ENCODE measurements around the gene PCDH12.
"Not testable (repeated sequence)": the region's sequence is repeated elsewhere in the genome, so short reads cannot be mapped to it uniquely, and the experiment has no call there.

Gene PCDH12

DNA sequence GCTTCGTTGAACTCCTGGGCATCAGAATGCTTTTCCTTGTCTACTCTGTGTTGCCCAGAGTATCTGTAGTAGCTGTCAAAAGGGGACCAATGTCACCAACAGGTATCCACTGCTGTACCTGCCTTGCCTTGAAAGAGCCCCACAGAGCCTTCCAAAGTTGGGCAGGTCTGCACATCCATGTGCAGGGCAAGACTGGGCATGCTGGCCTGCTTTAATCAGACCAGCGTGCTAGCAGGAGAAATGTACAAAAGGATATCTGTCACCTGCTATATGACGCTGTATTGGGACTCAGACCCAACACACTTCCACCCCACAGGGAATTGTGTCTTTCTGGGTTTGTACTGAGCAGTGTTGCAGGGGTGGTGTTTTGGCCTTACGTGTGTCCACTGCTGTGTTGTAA lies 22.5 kb downstream of the PCDH12 start:
- DNase-seq, result no peak

DNA sequence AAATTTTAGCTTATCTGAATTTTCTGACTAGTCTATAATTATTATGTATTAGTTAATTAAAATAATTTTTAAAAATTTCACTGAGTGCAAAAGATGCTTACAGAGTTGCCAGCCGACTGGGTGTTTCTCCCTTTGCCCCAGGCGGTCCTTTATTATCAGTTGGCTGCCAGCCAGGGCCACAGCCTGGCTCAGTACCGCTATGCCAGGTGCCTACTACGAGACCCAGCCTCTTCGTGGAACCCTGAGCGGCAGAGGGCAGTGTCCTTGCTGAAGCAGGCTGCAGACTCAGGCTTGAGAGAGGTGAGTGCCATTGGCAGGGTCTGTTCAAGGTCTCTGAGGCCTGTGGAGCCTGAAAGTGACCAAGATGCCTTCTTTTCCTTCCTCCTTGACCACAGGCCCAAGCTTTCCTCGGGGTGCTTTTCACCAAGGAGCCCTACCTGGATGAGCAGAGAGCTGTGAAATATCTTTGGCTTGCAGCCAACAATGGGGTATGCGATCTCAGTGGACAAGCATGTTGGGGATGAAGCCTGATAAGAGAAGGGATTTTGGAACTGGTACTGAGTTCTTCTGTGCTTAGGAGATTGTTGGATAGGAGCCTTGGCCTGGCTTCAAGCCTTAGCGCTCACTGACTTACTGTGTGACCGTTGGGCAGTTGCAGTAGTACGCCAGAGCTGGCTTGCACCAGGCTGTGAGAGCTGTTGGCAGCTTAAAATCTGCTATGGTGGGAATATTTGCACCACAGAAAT lies 23.7 kb downstream of the PCDH12 start:
- DNase-seq, result no peak

DNA sequence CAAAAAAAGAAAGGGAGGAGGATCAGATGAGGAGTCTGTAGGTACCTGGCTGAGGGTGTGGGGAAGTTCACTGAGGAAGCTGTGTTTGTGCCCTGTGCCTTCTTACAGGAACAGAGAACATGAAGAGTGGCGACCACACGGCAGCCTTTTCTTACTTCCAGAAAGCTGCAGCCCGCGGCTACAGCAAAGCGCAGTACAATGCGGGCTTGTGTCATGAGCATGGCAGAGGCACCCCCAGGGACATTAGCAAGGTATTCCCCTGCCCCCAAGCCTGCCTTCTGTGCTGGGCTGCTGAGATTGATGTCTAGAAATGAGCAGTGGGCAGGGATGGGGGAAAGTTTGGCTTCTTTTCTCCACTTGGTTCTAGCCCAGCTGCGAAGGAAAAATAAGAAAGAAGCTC lies 24.9 kb downstream of the PCDH12 start:
- DNase-seq, result no peak

DNA sequence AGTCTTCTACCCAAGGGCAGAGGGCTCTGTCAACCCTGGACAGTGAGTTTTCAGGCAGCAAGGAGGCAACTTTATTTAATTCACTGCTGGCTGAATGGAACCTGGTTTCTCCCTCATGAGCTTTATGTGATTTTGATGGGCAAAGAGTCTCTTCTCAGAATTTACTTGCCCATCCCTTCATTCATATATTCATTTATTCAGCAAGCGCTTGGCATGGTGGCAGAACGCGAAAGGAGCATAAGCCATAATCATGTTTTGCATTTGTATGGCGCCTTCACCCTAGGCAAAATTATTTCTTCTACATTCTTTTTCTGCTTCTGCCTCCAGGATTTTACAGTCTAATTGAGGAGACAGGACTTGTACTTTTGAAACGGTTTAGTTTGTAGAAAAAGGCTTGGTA lies 26.3 kb downstream of the PCDH12 start:
- DNase-seq, result no peak

DNA sequence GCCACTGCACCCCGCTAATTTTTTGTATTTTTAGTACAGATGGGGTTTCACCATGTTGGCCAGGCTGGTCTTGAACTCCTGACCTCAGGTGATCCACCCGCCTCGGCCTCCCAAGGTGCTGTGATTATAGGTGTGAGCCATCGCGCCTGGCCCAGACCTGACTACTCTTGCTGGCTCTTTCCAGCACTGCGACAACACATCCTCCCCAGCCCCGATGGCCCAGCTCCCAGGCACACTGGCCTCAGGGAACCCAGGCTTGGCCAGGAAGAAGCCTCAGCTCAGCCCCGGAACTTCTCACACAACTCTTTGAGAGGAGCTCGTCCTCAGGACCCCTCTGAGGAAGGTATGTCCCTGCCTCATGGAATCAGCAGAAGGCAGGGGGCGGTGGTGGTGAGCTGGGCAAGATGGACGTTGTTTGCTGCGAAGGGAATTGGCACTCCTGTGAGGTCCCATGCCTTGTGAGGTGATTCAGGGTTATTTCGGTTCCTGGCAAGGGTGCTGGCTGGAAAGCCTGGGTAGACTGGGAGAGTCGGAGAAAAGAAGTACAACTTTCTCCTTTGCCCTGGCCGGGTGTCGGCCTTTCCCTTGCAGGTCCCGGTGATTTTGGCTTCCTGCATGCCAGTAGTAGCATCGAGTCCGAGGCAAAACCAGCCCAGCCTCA lies 28.5 kb downstream of the PCDH12 start:
- DNase-seq, result no peak

DNA sequence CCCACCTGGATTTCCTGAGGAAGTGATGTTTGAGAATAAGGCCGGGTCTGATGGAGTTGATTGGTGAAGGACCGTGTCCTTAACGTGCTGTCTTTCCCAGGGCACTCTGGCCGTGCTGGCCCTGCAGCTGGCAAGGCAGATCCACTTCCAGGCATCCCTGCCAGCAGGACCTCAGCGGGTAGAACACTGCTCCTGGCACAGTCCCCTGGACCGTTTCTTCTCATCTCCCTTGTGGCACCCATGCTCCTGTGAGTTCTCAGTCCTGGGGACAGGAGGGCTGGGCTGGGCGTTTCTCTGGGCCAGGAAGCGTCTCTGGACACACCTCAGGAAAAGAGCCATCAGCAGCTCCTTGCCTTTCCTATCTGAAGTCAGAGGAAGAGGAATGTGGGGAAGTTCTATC lies 30.0 kb downstream of the PCDH12 start:
- DNase-seq, result no peak

DNA sequence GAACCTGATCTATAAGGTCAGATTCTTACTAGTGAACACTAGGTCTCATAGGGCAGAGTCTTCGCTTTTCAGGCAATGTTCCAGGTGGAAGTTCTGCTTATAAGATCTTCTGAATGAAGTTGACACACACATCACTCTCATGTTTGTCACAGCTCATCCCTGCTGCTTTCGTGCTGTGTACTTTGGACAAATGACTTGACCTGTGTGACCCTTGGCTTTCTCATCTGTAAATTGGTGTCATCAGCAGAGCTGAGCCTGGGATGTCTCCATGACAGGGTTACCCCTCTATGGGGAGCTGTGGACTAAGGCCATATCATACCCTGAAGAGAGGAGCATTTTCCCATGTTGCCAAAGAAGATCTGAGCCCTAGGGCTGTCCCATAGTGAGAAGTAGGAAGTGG lies 31.6 kb downstream of the PCDH12 start:
- no peak for DNase-seq

DNA sequence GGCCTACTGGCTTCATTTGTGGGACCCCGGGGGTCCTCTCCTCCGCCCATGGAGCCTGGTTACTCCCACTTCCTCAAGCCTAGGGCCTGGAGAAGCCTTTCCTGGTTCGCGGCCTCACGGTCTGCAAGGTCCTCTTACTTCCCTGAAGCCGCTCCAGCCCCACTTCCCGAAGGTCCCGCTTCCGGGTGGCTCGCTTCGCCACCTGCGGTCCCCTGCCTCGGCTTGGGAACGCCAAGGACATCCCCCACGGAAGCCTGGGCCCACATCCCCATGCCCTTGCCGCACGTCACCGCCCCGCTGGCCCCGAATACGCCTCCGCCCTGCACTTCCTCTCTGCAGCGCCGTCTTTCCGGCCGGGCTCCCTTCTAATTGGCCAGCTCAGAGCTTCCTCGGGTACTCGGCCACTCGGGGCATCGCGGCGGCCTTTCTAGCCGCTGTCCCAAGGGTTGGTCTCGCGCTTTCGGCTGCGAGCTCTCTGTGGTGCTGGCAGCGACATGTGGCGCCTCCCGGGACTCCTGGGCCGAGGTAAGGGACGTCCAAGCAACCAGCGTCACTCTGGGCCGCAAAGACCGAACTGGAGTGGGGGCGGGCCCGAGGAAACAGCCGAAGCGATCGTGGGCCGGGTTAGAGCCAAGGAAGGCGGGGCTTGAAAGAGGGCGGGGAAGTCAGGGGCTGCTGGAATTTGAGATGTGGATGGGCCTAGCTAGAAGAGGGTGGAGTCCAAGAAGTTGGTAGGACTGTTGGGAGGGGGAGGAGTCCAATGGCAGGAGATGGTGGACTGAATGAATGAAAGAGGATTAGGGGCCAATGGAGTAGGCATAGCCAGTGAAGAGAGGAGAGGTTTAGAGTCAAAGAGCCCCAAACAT lies 34.3 kb downstream of the PCDH12 start, which contains the start of gene DELE1:
DELE1 (plus strand) TSS at position 424 of the 866 bp plus-strand sequence; CDS start at position 495, 71 bp downstream.
- DNase-seq, result peak; percentile 87

DNA sequence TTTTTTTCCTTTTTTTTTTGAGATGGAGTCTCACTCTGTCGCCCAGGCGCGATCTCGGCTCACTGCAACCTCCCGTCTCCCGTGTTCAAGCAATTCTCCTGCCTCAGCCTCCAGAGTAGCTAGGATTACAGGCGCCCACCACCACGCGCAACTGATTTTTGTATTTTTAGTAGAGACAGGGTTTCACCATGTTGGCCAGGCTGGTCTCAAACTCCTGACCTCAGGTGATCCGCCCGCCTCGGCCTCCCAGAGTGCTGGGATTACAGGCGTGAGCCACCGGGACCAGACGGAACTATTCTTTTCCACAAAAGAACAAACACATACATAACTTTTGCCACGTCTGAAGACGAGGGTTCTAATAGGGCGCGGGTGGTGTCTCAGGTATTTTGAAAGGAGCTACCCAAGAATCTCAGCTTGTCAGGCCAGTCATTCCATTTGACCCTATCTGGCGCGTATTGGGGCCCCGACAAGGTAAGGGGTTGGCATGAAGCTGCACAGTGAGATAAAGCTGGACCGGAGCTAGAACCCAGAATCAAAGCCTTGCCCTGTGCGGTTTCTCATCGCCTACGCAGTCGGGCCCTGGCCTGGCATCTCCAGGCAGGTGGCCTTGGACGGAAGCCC lies 35.1 kb downstream of the PCDH12 start:
- DNase-seq, result not testable (repeated sequence)

DNA sequence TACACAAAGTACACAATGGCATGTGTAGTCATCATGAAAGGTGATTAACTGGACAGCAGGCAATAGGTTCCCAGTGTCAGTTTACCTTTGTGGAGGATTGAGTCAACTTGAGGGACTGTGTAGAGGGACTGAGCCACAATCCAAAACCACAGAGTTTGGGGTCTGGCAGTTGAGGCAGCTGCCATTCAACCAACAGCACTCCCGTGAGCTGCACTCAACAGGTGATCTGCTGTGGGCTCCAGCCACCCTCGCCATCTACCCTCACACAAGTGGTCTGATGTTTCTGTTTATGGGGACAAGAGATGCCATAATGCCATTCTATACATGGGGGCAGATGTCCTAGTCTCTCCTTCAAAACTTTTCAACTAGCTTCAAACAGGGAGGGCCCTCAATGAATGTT lies 37.2 kb downstream of the PCDH12 start:
- DNase-seq, result no peak

DNA sequence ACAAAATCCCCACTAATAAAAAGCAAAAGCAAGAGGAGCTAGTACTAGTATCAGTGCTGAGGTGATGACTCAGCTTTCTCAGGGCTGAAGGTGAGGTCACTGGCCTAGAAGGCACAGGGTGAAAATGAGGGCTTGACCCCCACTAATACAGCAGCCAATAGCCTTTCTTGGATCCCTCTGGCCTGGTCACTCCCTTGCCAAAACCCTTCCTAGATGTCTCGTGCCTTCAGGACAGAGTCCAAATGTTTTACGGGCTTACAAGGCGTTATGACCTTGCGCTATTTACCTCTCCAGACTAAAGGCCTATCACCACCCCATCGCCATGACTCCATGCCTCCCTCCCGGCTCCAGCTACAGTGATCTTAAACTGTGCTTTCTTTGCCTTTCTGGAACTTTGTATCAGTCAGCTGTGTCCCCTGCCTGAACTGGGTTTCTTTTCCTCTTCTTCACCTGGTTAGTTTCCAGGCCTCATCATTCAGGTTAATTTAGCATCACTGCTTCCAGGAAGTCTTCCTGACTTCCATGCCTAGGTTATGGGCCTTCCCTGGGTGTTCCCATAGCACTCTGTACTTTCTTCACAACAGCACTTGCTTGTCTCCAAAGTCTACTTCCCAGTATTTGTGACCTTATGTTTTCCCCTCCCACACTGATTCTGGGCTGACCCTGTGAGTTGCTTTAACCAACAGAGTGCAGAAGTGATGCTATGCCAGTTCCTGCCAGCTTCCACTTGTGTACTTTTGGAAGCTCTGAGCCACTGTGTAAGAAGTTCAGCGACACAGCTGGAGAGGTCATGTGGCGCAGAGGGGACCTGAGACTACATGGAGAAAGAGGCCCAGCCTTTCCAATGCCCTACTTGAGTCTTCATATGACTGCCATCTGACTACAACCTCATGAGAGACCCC lies 38.5 kb downstream of the PCDH12 start:
- DNase-seq, result no peak

DNA sequence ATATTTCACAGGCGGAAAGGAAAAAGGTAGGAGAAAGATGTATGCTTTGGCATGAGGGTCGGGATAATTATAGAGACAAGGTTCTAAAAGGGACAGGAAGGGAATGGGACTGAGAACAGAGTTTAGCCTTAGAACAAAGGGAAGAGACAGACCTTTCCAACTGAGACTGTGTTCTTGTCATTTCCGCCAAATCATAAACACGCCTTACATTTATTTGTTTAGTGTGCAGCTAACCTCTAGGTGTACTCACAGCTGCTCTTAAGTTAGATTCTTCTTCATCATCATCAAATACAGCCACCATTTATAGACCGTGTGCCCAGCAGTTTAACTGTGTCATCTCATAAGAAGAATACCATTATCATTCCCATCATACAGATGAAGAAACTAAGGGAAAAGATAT lies 40.2 kb downstream of the PCDH12 start:
- no peak for DNase-seq

DNA sequence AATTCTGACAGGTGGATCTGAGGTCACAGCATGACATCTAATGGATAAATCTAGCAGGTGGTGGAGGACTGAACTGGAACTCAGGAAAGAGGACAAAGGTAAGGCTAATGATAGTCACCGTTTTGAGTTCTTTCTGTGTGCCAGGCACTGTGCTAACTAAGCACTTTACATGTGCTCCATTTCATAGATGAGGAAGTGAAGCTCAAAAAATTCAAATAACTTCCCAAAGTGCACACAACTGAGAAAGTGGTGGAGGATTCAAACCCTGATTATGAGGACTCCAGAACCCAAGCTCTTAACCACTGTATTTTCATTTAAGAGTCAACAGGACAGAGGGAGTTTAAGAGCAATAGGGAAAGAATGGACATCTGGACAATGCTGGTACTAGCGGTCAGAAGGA lies 41.5 kb downstream of the PCDH12 start:
- DNase-seq, result no peak

DNA sequence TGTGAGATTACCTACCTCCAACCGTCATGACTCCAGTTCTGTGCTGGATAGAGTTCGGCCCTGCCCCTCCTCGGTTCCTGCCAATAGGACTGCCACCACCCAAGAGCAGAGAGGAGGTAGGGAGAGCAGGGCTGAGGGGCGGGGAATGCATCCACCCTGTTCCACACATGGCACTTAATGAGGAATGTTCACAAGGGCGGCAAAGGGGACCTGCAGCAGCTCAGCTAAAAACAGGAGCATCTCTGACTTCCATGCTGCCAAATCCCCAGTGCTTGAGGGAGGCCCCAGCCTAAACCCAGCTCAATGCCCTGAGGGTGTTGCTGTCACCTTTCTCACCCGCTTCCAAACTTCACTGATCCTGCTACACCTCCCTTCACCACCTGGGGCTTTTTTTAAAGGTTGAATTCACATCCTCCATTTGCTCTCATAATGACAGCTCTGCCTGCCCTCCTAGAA lies 42.1 kb downstream of the PCDH12 start:
- DNase-seq, result no peak

DNA sequence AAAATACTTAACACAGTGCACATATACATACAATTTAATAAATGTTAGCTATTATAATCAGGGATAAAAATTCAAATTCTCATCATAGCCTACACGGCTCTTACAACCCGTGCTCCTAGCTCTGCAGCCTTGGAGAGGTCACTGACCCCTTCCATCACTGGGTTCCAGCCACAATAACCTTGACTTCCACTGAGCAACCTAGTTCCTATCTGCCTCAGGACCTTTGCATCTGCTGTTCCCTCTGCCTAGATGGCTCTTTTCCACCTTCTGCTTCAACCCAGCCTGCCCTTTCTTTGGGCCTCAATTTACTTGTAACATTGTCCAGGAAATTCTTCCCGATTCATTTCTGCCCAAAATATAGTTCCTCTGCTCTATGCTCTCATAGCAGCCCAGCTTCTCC lies 43.2 kb downstream of the PCDH12 start:
- DNase-seq, result no peak

DNA sequence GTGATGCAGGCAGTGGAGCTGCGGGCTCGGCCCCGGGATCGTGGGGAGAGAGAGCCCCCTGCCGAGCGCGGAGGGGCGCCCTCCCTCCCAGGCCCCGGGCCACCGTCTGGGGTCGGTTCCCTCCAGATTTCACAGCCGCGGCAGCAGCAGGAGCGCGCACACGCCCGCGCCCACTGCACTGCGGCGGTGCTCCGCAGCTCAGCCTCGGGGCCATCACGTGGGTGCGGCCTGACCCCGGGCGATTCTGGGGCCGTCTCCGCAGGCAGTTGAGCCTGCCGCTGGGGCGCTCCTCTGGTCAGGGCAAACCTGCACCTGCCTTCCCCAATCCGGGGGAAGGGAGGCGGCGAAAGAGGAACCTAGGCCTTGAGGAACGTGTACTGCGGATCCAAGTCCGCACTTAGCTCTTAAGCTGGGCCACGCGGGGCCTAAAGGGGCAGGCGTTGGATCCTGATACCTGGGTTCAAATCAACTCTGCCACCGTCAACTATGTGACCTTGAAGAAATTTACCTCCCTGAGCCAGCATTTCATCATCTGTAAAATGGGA lies 43.7 kb downstream of the PCDH12 start:
- DNase-seq, result no peak

DNA sequence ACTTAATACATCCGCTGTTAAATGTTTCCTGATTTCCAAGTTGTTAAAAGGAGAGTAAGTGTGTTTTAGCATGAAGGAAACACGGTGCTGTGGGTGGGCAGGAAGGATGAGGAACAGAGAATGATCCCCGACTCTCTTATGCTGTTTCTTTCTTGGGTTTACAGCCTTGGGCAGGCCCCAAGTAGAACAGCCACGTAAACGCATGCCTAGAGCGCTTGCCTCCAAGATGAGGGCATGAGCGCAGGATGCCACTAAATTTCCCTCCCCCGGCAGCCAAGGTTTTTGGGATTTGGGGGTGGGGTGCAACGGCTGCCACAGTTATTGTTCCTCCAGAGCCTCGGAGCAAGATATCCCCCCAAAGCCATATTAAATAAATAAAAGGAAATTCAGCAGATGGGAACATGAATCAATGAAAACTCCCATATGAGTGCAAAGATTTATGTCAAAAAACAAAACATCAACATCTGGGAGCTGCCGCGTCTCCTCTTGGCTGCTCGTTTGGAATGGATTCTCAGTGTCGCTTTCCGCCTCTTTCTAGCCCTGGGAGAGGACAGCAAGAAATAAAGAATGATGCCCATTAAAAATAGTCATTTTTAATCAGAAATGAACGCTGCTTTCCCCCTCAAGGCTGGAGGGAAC lies 44.3 kb downstream of the PCDH12 start:
- DNase-seq, result no peak

DNA sequence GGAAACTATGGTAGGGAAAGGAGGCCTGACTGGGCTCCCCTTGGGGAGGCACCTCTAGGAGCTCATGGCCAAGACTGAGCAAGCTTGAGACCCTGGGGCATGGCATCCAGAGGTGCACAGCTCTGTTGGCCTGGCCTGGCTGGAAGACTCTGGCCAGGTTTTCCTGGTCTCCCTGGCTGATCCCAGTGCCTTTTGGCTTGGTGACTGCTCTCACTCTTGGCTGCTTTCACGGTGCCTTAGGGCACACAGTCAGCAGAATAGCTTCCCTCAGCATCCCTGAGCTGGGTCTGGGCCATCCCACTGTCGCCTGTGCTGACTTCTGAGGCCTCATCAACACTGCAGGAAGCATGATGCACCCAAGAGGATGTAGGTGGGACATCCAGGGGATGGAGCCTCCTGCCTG lies 47.7 kb downstream of the PCDH12 start:
- DNase-seq, result no peak

DNA sequence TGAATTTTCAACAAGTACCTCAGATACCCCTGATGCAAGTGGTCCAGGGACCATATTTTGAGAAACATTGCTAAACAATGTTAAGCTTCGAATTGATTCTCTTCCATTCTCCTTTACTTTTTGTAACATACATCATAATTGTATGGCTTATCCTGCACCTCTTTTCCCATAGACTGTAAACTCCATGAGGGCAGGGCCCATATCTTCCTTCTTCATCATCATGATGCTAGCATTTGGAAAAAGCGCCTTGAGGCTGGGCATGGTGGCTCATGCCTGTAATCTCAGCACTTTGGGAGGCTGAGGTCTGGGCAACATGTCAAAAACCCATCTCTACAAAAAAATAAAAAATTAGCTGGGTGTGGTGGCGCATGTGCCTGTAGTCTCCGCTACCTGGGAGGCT lies 48.8 kb downstream of the PCDH12 start:
- no peak for DNase-seq

DNA sequence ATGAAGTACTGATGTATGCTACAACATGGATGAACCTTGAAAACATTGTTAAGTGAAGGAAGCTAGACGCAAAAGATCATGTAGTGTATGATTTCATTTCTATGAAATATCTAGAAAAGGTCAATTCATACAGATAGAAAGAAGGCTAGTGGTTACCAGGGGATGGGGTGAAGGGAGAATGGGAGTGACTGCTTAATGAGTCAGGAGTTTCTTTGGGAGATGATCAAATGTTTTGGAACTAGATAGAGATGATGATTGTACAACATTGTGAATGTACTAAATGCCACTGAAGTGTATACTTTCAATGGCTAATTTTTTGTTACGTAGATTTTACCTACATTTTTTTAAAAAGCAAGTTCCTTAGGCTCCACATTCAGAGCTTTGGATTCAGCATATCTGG lies 49.2 kb downstream of the PCDH12 start:
- DNase-seq, result no peak

DNA sequence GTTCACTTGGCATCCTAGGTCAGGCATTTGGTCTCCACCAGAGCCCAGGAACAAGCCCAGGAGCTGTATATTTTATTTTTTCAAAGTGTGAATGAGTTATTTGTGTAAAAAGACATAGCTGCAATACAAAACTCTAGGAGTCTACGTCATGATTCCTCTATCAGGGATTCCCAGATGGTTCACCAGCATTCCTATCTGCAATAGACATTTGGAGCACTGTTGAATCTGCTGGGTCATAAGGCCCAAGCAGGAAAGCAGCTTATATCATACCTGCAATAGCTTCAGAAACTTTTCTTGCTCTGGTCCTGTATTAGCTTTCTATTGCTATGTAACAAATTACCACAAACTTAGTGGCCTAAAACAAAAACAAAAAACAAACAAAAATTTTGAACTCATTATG lies 51.0 kb downstream of the PCDH12 start:
- DNase-seq, result no peak
